GM12801 (cell line): ENCODE results near the gene MORN5.

Source experiments
- TF ChIP-seq, protein P1 (sequence below): IDR thresholded peaks from one replicate; pipeline ENCODE4 v1.5.1; 2011; ENCODE audit warnings: control low read depth; ENCODE audit not compliant: insufficient read length; ENCODE audit errors: extremely low read depth

The MORN5 gene

DNA sequence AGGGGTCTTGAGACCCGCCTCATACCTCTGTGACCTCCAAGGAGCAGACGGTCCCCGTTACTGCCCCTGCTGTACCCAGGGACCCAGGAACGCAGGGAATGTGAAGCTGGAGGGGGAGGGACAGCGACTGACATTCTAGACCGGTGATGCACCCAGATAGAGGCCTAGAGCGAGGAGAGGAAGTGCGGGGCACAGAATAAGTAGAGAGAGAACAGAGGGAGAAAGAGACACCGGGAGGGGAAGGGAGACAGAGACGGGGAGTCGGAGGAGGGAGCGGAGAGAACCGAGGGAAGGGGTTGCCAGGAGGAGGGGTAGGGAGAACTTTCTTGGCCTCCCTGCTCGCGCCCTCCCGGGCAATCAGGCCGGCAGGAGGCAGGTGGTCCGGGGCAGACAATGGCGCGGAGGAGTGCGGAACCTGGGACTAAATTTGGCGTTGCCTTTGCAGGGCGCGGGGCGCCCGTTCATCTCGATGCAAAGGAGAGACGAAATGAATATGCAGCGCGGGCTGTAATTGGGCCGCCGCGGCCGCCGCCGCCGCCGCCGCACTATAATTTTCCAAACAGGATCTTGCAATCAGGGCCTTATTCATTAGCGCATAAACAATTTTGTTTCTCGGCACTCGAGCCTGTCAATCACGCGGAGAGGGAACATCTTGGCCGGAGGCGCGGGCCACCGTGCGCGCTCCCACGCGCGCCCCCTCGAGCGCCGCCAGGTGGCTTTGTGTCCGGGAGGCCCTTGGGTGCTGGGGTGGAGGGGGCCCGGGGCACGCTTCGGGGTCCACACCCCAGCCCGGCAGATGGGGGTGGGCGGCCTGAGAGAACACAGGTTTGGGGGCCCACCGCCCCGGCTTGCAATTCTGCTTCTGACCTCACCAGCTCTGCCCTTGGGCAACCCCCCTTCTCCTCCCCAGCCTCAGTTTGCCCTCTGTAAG lies 33.1 kb upstream of the MORN5 start:
- TF ChIP-seq, protein P1, sequence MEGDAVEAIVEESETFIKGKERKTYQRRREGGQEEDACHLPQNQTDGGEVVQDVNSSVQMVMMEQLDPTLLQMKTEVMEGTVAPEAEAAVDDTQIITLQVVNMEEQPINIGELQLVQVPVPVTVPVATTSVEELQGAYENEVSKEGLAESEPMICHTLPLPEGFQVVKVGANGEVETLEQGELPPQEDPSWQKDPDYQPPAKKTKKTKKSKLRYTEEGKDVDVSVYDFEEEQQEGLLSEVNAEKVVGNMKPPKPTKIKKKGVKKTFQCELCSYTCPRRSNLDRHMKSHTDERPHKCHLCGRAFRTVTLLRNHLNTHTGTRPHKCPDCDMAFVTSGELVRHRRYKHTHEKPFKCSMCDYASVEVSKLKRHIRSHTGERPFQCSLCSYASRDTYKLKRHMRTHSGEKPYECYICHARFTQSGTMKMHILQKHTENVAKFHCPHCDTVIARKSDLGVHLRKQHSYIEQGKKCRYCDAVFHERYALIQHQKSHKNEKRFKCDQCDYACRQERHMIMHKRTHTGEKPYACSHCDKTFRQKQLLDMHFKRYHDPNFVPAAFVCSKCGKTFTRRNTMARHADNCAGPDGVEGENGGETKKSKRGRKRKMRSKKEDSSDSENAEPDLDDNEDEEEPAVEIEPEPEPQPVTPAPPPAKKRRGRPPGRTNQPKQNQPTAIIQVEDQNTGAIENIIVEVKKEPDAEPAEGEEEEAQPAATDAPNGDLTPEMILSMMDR = no peak

DNA sequence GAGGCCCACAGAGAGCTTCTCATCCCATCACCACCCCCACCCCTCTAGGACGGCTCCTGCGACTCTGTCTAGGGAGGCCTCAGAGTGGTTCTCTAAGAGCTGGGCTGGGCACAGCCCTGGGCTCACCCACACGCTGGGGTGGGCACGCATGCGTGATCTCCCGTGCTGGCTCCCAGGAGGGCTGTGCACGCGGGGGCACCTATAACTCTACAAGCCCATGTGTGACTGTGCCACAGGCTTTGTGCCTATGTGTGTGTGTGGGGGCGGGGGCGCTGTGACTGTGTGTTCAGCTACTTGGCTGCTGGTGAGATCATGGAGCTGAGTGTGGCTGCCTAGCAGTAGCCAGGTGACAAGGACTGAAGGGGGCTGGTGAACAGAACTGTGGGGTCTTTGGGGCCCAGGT lies 32.3 kb upstream of the MORN5 start:
- TF ChIP-seq, protein P1 = no peak

- TF ChIP-seq, protein P1 = no peak
Observed at GRCh38 chr9:122128007-122128968, 31.4 kb upstream of the MORN5 start.

DNA sequence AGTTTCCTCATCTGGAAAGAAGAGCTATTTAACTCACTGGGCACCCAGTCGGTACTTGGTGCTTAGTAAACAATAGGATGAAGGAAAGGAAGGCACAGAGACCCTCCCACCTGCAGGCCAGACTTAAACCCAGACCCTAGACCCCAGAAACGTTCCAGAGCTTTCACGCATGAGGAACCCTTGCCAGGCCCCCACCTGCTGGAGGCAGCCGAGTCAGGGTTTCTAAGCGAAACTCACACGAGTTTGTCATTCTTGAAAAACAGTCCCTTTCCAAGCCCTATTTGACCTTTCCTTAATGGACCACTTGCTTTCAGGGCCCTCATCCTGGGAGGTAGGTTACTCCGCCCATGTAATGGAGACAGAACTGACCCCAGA lies 30.8 kb upstream of the MORN5 start:
- TF ChIP-seq, protein P1 = no peak

DNA sequence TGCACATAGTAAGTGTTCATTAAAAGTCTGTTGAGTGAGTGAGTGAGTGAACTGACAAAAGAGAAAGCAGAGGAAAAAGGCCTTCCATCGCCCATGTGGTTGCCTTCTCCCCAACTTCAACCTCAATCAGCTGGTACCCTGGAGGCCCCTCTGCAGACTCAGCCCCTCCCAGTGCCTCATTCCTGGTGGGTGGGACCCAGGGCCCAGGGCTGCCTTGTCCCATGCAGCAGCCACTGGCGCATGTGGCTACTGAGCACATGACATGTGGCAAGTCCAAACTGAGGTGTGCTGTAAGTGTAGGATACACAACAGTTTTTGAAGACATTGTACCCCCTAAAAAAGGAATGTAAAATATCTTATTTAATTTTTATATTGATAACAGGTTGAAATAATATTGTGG lies 29.7 kb upstream of the MORN5 start:
- TF ChIP-seq, protein P1 = no peak

GRCh38 chr9:122130837-122131236 lies 28.9 kb upstream of the MORN5 start:
- TF ChIP-seq, protein P1 = no peak

- TF ChIP-seq, protein P1 = no peak
Observed at GRCh38 chr9:122131401-122132001, 28.2 kb upstream of the MORN5 start.
